BJ (cell line): ENCODE results near the gene SLAMF9. TPM values are rescaled to one million over a fixed set of nuclear protein-coding genes. Genes with fewer than 3 reads are reported as not detected.

ENCODE experiments used
- CTCF ChIA-PET: fragments of 350-600 bp; formaldehyde crosslinking; extraction: SDS; loops from one replicate; lab custom pipeline; 2021; ENCODE audit warnings: antibody characterized with exemption, inconsistent platforms; lab: Yijun Ruan, JAX
- POLR2A ChIA-PET: fragments of 300-600 bp; sonication (Branson Sonifier 250); formaldehyde crosslinking; extraction: SDS; loops from one replicate; lab custom pipeline; 2021; ENCODE audit warnings: antibody characterized with exemption; lab: Charles Lee
- DNase-seq: peaks from one replicate; pipeline ENCODE4 v3.0.0-alpha.2; 2011; ENCODE audit warnings: low read depth
- H3K27me3 ChIP-seq: 2 replicates; pipeline ENCODE4 v1.6.0; 2011; ENCODE audit warnings: low read length; ENCODE audit not compliant: control insufficient read depth, insufficient read depth
- H3K36me3 ChIP-seq: 2 replicates; pipeline ENCODE4 v1.5.1; 2011; ENCODE audit warnings: low read length; ENCODE audit not compliant: control insufficient read depth, insufficient read depth
- H3K4me3 ChIP-seq: 2 replicates; pipeline ENCODE4 v1.5.1; 2011; ENCODE audit warnings: low read depth, mild to moderate bottlenecking, control low read depth, low read length
- CTCF ChIP-seq: IDR thresholded peaks from 2 replicates; pipeline ENCODE4 v1.5.1; 2011; ENCODE audit warnings: low read depth, mild to moderate bottlenecking, control low read depth, inconsistent platforms, low read length, moderate library complexity; ENCODE audit not compliant: insufficient read depth
- polyA plus RNA-seq: library from polyadenylated mRNA; depleted of rRNA; stranded (reverse); fragments of >200 nt; gene quantifications from 2 replicates; pipeline ENCODE4 v1.2.3, GENCODE V29; 2011

Gene SLAMF9
- polyA plus RNA-seq, 1 experiment = not detected

- POLR2A ChIA-PET = no interaction called here
Observed at GRCh38 chr1:159922511-159923202, 31.4 kb downstream of the SLAMF9 start.

GRCh38 chr1:159921700-159922504 is 32.1 kb downstream of the SLAMF9 start:
- POLR2A ChIA-PET = no interaction called here
- CTCF ChIA-PET = interaction anchor here (0.9 to 39.5 kb wide), 7 partner anchors 15 to 164 kb away, joined by 3 to 889 read pairs (median 3); no protein-coding TSS in a partner anchor
- H3K27me3 ChIP-seq = no peaks in the 10 kb centered on the region
- no peak for TF ChIP-seq CTCF
- H3K4me3 ChIP-seq = peak overlapping the region; percentile 81
- no peak for DNase-seq
- peaks cover 21% of the 10 kb centered on the region for H3K36me3 ChIP-seq

More at GRCh38 chr1:159922511-159923202, 31.4 kb downstream of the SLAMF9 start:
- DNase-seq = no peak
- CTCF ChIA-PET = interaction anchor here (0.9 to 39.5 kb wide), 5 partner anchors 13 to 329 kb away, joined by 3 to 889 read pairs (median 5); no protein-coding TSS in a partner anchor
- TF ChIP-seq CTCF = no peak
- H3K4me3 ChIP-seq = peak overlapping the region; percentile 81
- H3K36me3 ChIP-seq = peaks cover 17% of the 10 kb centered on the region
- no peaks in the 10 kb centered on the region for H3K27me3 ChIP-seq

GRCh38 chr1:159921251-159921650 is 32.8 kb downstream of the SLAMF9 start:
- no peak for TF ChIP-seq CTCF
- Histone ChIP-seq H3K4me3 (no peak overlapping the region), H3K27me3 (no peaks in the 10 kb centered on the region), H3K36me3 (peaks cover 21% of the 10 kb centered on the region)
- ChIA-PET POLR2A (no interaction called here), CTCF (interaction anchor here (0.9 to 39.5 kb wide), 6 partner anchors 16 to 123 kb away, joined by 3 to 889 read pairs (median 3); no protein-coding TSS in a partner anchor)
- no peak for DNase-seq

GRCh38 chr1:159920651-159921050 is 33.4 kb downstream of the SLAMF9 start:
- ChIA-PET CTCF (interaction anchor here (0.8 to 39.5 kb wide), 3 partner anchors 9 to 122 kb away, joined by 4 to 889 read pairs (median 4); no protein-coding TSS in a partner anchor), POLR2A (no interaction called here)
- Histone ChIP-seq H3K4me3 (no peak overlapping the region), H3K36me3 (peaks cover 21% of the 10 kb centered on the region), H3K27me3 (no peaks in the 10 kb centered on the region)
- no peak for TF ChIP-seq CTCF
- DNase-seq = no peak

GRCh38 chr1:159920202-159920601 is 33.8 kb downstream of the SLAMF9 start:
- Histone ChIP-seq H3K27me3 (no peaks in the 10 kb centered on the region), H3K36me3 (peaks cover 21% of the 10 kb centered on the region), H3K4me3 (no peak overlapping the region)
- DNase-seq = no peak
- TF ChIP-seq CTCF = no peak
- ChIA-PET CTCF (interaction anchor here (0.8 to 39.5 kb wide), 3 partner anchors 8 to 121 kb away, joined by 4 to 889 read pairs (median 4); no protein-coding TSS in a partner anchor), POLR2A (no interaction called here)
